HEK293 (cell line): ENCODE data around the gene CBX5.

Source experiments
- CTCF ChIA-PET: fragments of 350-600 bp; formaldehyde crosslinking; extraction: SDS; loops from one replicate; lab custom pipeline; 2021; ENCODE audit warnings: antibody characterized with exemption; lab: Yijun Ruan, JAX
- POLR2A ChIA-PET: fragments of 300-600 bp; formaldehyde crosslinking; extraction: SDS; loops from one replicate; lab custom pipeline; 2020; ENCODE audit warnings: antibody characterized with exemption, inconsistent platforms; lab: Yijun Ruan, JAX
- H3K27ac ChIP-seq: fragments of 200-500 bp; sonication (Bioruptor generic); 2 replicates; pipeline ENCODE4 v1.5.1; 2014; ENCODE audit warnings: low read depth, low read length, control low read depth, inconsistent platforms; ENCODE audit errors: extremely low read depth
- H3K36me3 ChIP-seq, 2 experiments: fragments of 200-500 bp in 1 of 2; sonication (Bioruptor generic) in 1 of 2; 1 replicate in 1 of 2; 2 replicates in 1 of 2; pipeline ENCODE4 v1.5.1; 2014 to 2017; ENCODE audit warnings: inconsistent platforms in 2 of 2, low read length in 2 of 2; ENCODE audit not compliant: control insufficient read depth in 2 of 2, insufficient read depth in 1 of 2
- H3K4me1 ChIP-seq: fragments of 200-500 bp; sonication (Bioruptor generic); 2 replicates; pipeline ENCODE4 v1.5.1; 2014; ENCODE audit warnings: mild to moderate bottlenecking, low read length, inconsistent platforms; ENCODE audit not compliant: control insufficient read depth, insufficient read depth
- H3K4me3 ChIP-seq: 2 replicates; pipeline ENCODE4 v1.5.1; 2011; ENCODE audit warnings: low read depth, mild to moderate bottlenecking, control low read depth, low read length, moderate library complexity
- H3K9me3 ChIP-seq: fragments of 200-500 bp; sonication (Bioruptor generic); 2 replicates; pipeline ENCODE4 v1.5.1; 2014; ENCODE audit warnings: low read depth, low read length, inconsistent platforms; ENCODE audit not compliant: control insufficient read depth, insufficient read depth
- AEBP2 ChIP-seq: fragments of 450-650 bp; formaldehyde crosslinking; IDR thresholded peaks from 2 replicates; pipeline ENCODE4 v1.5.1; 2016; ENCODE audit warnings: missing biosample characterization, missing genetic modification characterization, borderline replicate concordance
- HOXC10 ChIP-seq: sonication (generic); formaldehyde crosslinking; IDR thresholded peaks from 2 replicates; pipeline ENCODE4 v1.8.1; 2023; ENCODE audit warnings: mild to moderate bottlenecking, missing genetic modification reagents
- IKZF3 ChIP-seq: fragments of 450-650 bp; IDR thresholded peaks from 2 replicates; pipeline ENCODE4 v1.5.0; 2018; ENCODE audit warnings: missing biosample characterization, mild to moderate bottlenecking, missing genetic modification characterization, moderate library complexity
- KLF8 ChIP-seq: fragments of 450-650 bp; formaldehyde crosslinking; IDR thresholded peaks from 2 replicates; pipeline ENCODE4 v1.5.1; 2016; ENCODE audit warnings: missing biosample characterization, missing genetic modification characterization
- PRDM4 ChIP-seq: fragments of 450-650 bp; formaldehyde crosslinking; IDR thresholded peaks from 2 replicates; pipeline ENCODE4 v1.5.1; 2017; ENCODE audit warnings: missing biosample characterization, missing genetic modification characterization
- SCRT2 ChIP-seq: fragments of 450-650 bp; formaldehyde crosslinking; IDR thresholded peaks from 2 replicates; pipeline ENCODE4 v1.5.1; 2016; ENCODE audit warnings: missing biosample characterization, missing genetic modification characterization
- ZNF114 ChIP-seq: fragments of 450-650 bp; formaldehyde crosslinking; IDR thresholded peaks from 2 replicates; pipeline ENCODE4 v1.5.0; 2017; ENCODE audit warnings: missing biosample characterization, missing genetic modification characterization
- ZNF138 ChIP-seq: fragments of 450-650 bp; formaldehyde crosslinking; IDR thresholded peaks from 2 replicates; pipeline ENCODE4 v1.5.1; 2016; ENCODE audit warnings: missing biosample characterization, missing genetic modification characterization, borderline replicate concordance
- ZNF169 ChIP-seq: fragments of 450-650 bp; formaldehyde crosslinking; IDR thresholded peaks from 2 replicates; pipeline ENCODE4 v1.5.1; 2016; ENCODE audit warnings: missing biosample characterization, missing genetic modification characterization
- ZNF23 ChIP-seq: fragments of 450-650 bp; formaldehyde crosslinking; IDR thresholded peaks from 2 replicates; pipeline ENCODE4 v1.5.1; 2016; ENCODE audit warnings: missing biosample characterization, missing genetic modification characterization, borderline replicate concordance
- ZNF248 ChIP-seq: fragments of 450-650 bp; formaldehyde crosslinking; IDR thresholded peaks from 2 replicates; pipeline ENCODE4 v1.5.1; 2017; ENCODE audit warnings: missing biosample characterization, missing genetic modification characterization
- ZNF266 ChIP-seq: fragments of 450-650 bp; formaldehyde crosslinking; IDR thresholded peaks from 2 replicates; pipeline ENCODE4 v1.5.1; 2016; ENCODE audit warnings: missing biosample characterization, missing genetic modification characterization, low read depth
- ZNF274 ChIP-seq, 2 experiments: fragments of 200-500 bp in 1 of 2; fragments of 450-650 bp in 1 of 2; sonication (Bioruptor generic) in 1 of 2; formaldehyde crosslinking in 1 of 2; IDR thresholded peaks; 2 replicates each; pipeline versions ENCODE4 v1.5.1 to v1.6.1; 2014 to 2016; ENCODE audit warnings: borderline replicate concordance in 1 of 2, inconsistent platforms in 1 of 2, low read length in 1 of 2, missing biosample characterization in 1 of 2, missing genetic modification characterization in 1 of 2
- ZNF423 ChIP-seq: fragments of 450-650 bp; formaldehyde crosslinking; IDR thresholded peaks from 2 replicates; pipeline ENCODE4 v1.5.1; 2016; ENCODE audit warnings: missing biosample characterization, missing genetic modification characterization
- ZNF501 ChIP-seq: fragments of 450-650 bp; formaldehyde crosslinking; IDR thresholded peaks from 2 replicates; pipeline ENCODE4 v1.5.1; 2016; ENCODE audit warnings: missing biosample characterization, missing genetic modification characterization
- ZSCAN5A ChIP-seq: fragments of 450-650 bp; formaldehyde crosslinking; IDR thresholded peaks from 2 replicates; pipeline ENCODE4 v1.5.1; 2016; ENCODE audit warnings: missing biosample characterization, missing genetic modification characterization
- TF ChIP-seq, protein P1 (sequence below): fragments of 450-650 bp; formaldehyde crosslinking; IDR thresholded peaks from 2 replicates; pipeline ENCODE4 v1.5.1; 2016; ENCODE audit warnings: missing biosample characterization, missing genetic modification characterization
- TF ChIP-seq, protein P2 (sequence below): fragments of 450-650 bp; formaldehyde crosslinking; IDR thresholded peaks from 2 replicates; pipeline ENCODE4 v1.5.1; 2016; ENCODE audit warnings: missing biosample characterization, missing genetic modification characterization
- TF ChIP-seq, protein P3 (sequence below): fragments of 450-650 bp; formaldehyde crosslinking; IDR thresholded peaks from 2 replicates; pipeline ENCODE4; 2016; ENCODE audit warnings: missing biosample characterization, missing genetic modification characterization

CBX5 gene

GRCh38 chr12:54210400-54210790 lies 69.5 kb downstream of the CBX5 start (continued):
- peak; percentile 80 for TF ChIP-seq SCRT2 (tag by site-specific recombination)

GRCh38 chr12:54208591-54208990 lies 71.3 kb downstream of the CBX5 start:
- Histone ChIP-seq H3K4me3 (no peak overlapping the region), H3K27ac (no peak overlapping the region), H3K4me1 (no peaks in the 10 kb centered on the region), H3K36me3 (no peaks in the 10 kb centered on the region), H3K9me3 (no peaks in the 10 kb centered on the region)
- POLR2A ChIA-PET: no interaction called here
- TF ChIP-seq ZNF266 (tag by site-specific recombination) (no peak), IKZF3 (tag by site-specific recombination) (0 out of 2 replicates have a peak, but pooled peaks have one; percentile 30)
- CTCF ChIA-PET: interaction anchor here (0.6 to 6.6 kb wide), 26 partner anchors 8 to 462 kb away, joined by 3 to 111 read pairs (median 8); partner anchors contain the start of genes HOXC10, HOXC11, HOXC5 and HOXC8

GRCh38 chr12:54207539-54208294 lies 72.2 kb downstream of the CBX5 start:
- POLR2A ChIA-PET: interaction anchor here (0.6 to 2.7 kb wide), 5 partner anchors 164 to 212 kb away, joined by 3 to 15 read pairs (median 5); partner anchors contain the start of genes HOXC8 and HOXC9
- H3K9me3 ChIP-seq: no peaks in the 10 kb centered on the region
- no peak overlapping the region for H3K4me3 ChIP-seq
- no peaks in the 10 kb centered on the region for H3K36me3 ChIP-seq
- CTCF ChIA-PET: interaction anchor here (0.5 to 6.6 kb wide), 46 partner anchors 8 to 849 kb away, joined by 3 to 111 read pairs (median 5); partner anchors contain the start of genes HOXC10, HOXC11, HOXC5 and HOXC8
- 0 out of 2 replicates have a peak overlapping the region, but pooled peaks have one; percentile 13 for H3K27ac ChIP-seq
- no peaks in the 10 kb centered on the region for H3K4me1 ChIP-seq
- TF ChIP-seq, protein P1, sequence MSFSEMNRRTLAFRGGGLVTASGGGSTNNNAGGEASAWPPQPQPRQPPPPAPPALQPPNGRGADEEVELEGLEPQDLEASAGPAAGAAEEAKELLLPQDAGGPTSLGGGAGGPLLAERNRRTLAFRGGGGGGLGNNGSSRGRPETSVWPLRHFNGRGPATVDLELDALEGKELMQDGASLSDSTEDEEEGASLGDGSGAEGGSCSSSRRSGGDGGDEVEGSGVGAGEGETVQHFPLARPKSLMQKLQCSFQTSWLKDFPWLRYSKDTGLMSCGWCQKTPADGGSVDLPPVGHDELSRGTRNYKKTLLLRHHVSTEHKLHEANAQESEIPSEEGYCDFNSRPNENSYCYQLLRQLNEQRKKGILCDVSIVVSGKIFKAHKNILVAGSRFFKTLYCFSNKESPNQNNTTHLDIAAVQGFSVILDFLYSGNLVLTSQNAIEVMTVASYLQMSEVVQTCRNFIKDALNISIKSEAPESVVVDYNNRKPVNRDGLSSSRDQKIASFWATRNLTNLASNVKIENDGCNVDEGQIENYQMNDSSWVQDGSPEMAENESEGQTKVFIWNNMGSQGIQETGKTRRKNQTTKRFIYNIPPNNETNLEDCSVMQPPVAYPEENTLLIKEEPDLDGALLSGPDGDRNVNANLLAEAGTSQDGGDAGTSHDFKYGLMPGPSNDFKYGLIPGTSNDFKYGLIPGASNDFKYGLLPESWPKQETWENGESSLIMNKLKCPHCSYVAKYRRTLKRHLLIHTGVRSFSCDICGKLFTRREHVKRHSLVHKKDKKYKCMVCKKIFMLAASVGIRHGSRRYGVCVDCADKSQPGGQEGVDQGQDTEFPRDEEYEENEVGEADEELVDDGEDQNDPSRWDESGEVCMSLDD (tag by site-specific recombination): peak; percentile 69
- TF ChIP-seq, protein P2, sequence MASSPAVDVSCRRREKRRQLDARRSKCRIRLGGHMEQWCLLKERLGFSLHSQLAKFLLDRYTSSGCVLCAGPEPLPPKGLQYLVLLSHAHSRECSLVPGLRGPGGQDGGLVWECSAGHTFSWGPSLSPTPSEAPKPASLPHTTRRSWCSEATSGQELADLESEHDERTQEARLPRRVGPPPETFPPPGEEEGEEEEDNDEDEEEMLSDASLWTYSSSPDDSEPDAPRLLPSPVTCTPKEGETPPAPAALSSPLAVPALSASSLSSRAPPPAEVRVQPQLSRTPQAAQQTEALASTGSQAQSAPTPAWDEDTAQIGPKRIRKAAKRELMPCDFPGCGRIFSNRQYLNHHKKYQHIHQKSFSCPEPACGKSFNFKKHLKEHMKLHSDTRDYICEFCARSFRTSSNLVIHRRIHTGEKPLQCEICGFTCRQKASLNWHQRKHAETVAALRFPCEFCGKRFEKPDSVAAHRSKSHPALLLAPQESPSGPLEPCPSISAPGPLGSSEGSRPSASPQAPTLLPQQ (tag by site-specific recombination): peak; percentile 76
- TF ChIP-seq ZNF169 (tag by site-specific recombination): no peak
- no peak for TF ChIP-seq ZNF138 (tag by site-specific recombination)
- 0 out of 2 replicates have a peak, but pooled peaks have one; percentile 68 for TF ChIP-seq ZNF501 (tag by site-specific recombination)
- no peak for TF ChIP-seq ZNF114
- TF ChIP-seq ZNF423: no peak
- TF ChIP-seq ZNF23 (tag by site-specific recombination): no peak
- TF ChIP-seq ZNF274 (IDR thresholded peaks at IDR 0.05; ENCODE audit: low read length): no peak
- TF ChIP-seq ZNF274 (tag by site-specific recombination; IDR thresholded peaks at IDR 0.05; ENCODE audit: borderline replicate concordance): no peak
- peak; percentile 43; the same call in 1 of the 2 replicates for TF ChIP-seq KLF8 (tag by site-specific recombination)
- TF ChIP-seq ZNF248: no peak
- TF ChIP-seq HOXC10 (CRISPR knock-in tag): no peak
- no peak for TF ChIP-seq AEBP2 (tag by site-specific recombination)
- TF ChIP-seq, protein P3, sequence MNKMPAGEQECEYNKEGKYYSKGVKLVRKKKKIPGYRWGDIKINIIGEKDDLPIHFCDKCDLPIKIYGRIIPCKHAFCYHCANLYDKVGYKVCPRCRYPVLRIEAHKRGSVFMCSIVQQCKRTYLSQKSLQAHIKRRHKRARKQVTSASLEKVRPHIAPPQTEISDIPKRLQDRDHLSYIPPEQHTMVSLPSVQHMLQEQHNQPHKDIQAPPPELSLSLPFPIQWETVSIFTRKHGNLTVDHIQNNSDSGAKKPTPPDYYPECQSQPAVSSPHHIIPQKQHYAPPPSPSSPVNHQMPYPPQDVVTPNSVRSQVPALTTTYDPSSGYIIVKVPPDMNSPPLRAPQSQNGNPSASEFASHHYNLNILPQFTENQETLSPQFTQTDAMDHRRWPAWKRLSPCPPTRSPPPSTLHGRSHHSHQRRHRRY (tag by site-specific recombination): no peak
- TF ChIP-seq ZSCAN5A (tag by site-specific recombination): no peak
- TF ChIP-seq PRDM4 (tag by site-specific recombination): no peak
